AG10803 (cell line): Measurements from ENCODE around the gene TACR1.

Experiments used
- DNase-seq: peaks from one replicate; pipeline ENCODE4 v3.0.0; 2010; ENCODE audit warnings: low read depth
- H3K4me3 ChIP-seq: 2 replicates; pipeline ENCODE4 v1.5.1; 2011; ENCODE audit warnings: mild to moderate bottlenecking, low read length, control low read depth
- CTCF ChIP-seq: conservative IDR thresholded peaks from 2 replicates; pipeline ENCODE4 v1.5.1; 2011; ENCODE audit warnings: mild to moderate bottlenecking, low read length, control low read depth, inconsistent platforms

TACR1 gene

GRCh38 chr2:75210409-75210808 is 11.1 kb upstream of the TACR1 start:
- no peak for DNase-seq
- no peak for TF ChIP-seq CTCF

GRCh38 chr2:75208738-75209137 is 9.4 kb upstream of the TACR1 start:
- DNase-seq = no peak
- TF ChIP-seq CTCF = no peak
- H3K4me3 ChIP-seq = no peak overlapping the region

More at GRCh38 chr2:75210409-75210808, 11.1 kb upstream of the TACR1 start:
- no peak overlapping the region for H3K4me3 ChIP-seq

- no peak for TF ChIP-seq CTCF
- H3K4me3 ChIP-seq = no peak overlapping the region
- no peak for DNase-seq
These were observed 5.5 kb upstream of the TACR1 start for GRCh38 chr2:75204833-75205232.

- H3K4me3 ChIP-seq = no peak overlapping the region
- no peak for TF ChIP-seq CTCF
- no peak for DNase-seq
These were observed 3.0 kb upstream of the TACR1 start for GRCh38 chr2:75202359-75202758.

- peak overlapping the region; percentile 60 for H3K4me3 ChIP-seq
- no peak for TF ChIP-seq CTCF
- peak; percentile 28 for DNase-seq
These were observed 1.1 kb upstream of the TACR1 start for GRCh38 chr2:75200140-75201096.

GRCh38 chr2:75195076-75195691 is 4.1 kb downstream of the TACR1 start:
- no peak for DNase-seq
- no peak overlapping the region for H3K4me3 ChIP-seq
- TF ChIP-seq CTCF = no peak
